HL-60 (cell line): ENCODE measurements around the gene ITGA5.

ENCODE experiments used
- DNase-seq, 2 experiments: peaks; one replicate each; pipeline ENCODE4 v3.0.0-alpha.2; 2010 to 2020; ENCODE audit warnings: low read depth in 1 of 2, low spot score in 1 of 2
- H3K27ac ChIP-seq: fragments of 250-450 bp; sonication (Bioruptor Pico); replicated peaks from 2 replicates; pipeline ENCODE4 v1.5.1; 2020; ENCODE audit warnings: mild to moderate bottlenecking, moderate library complexity
- H3K27me3 ChIP-seq: fragments of 250-450 bp; sonication (Bioruptor Pico); 2 replicates; pipeline ENCODE4 v1.5.1; 2021; ENCODE audit warnings: mild to moderate bottlenecking, moderate library complexity; ENCODE audit not compliant: insufficient read depth, poor library complexity, severe bottlenecking
- H3K4me3 ChIP-seq: replicated peaks from 2 replicates; pipeline ENCODE4 v1.5.1; 2011; ENCODE audit warnings: mild to moderate bottlenecking, control low read depth, low read length; ENCODE audit not compliant: insufficient read depth
- GABPA ChIP-seq: IDR thresholded peaks from 2 replicates; pipeline ENCODE4 v1.6.1; 2012; ENCODE audit warnings: low read depth
- POLR2AphosphoS5 ChIP-seq: IDR thresholded peaks from 2 replicates; pipeline ENCODE4 v1.6.1; 2012; ENCODE audit warnings: low read depth
- SPI1 ChIP-seq: IDR thresholded peaks from 2 replicates; pipeline ENCODE4 v1.6.1; 2012; ENCODE audit warnings: low read depth, mild to moderate bottlenecking, borderline replicate concordance
- TF ChIP-seq, protein P1 (sequence below): IDR thresholded peaks from one replicate; pipeline ENCODE4 v1.5.1; 2011; ENCODE audit warnings: low read length, control low read depth, inconsistent platforms; ENCODE audit not compliant: insufficient read depth
- TF ChIP-seq, protein P2 (sequence below): IDR thresholded peaks from 2 replicates; pipeline ENCODE4 v1.6.1; 2012; ENCODE audit warnings: low read depth; ENCODE audit not compliant: insufficient replicate concordance

ITGA5 gene

DNA sequence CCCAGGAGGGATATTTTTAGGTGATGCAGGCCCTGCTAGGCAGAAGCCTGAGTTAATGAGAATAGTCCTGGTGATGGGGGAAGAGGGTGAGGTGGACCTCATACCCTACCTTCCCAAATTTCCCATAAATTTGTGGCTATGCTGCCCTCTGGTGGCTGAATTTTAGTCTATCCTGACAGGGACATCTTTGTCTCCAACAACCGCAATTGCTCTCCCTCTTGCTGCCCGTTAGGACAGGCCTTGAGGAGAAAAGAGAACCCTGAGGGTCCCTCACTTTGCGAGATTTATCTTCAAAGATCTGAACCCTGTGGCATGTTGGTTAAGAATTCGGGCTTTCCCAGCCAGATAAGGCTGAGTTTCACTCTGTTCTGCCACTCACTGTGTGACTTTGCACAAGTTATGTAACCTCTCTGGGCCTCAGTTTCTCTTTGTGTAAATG, 24.8 kb downstream of the ITGA5 start:
- Histone ChIP-seq H3K4me3 (no peak overlapping the region), H3K27ac (no peak overlapping the region), H3K27me3 (no peaks in the 10 kb centered on the region)
- DNase-seq = peak in 1 of 2 experiments; percentile 77
- TF ChIP-seq GABPA (no peak), SPI1 (no peak), POLR2AphosphoS5 (peak; percentile 46; the same call in 1 of the 2 replicates)
- TF ChIP-seq, protein P1, sequence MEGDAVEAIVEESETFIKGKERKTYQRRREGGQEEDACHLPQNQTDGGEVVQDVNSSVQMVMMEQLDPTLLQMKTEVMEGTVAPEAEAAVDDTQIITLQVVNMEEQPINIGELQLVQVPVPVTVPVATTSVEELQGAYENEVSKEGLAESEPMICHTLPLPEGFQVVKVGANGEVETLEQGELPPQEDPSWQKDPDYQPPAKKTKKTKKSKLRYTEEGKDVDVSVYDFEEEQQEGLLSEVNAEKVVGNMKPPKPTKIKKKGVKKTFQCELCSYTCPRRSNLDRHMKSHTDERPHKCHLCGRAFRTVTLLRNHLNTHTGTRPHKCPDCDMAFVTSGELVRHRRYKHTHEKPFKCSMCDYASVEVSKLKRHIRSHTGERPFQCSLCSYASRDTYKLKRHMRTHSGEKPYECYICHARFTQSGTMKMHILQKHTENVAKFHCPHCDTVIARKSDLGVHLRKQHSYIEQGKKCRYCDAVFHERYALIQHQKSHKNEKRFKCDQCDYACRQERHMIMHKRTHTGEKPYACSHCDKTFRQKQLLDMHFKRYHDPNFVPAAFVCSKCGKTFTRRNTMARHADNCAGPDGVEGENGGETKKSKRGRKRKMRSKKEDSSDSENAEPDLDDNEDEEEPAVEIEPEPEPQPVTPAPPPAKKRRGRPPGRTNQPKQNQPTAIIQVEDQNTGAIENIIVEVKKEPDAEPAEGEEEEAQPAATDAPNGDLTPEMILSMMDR = peak; percentile 35
- TF ChIP-seq, protein P2, sequence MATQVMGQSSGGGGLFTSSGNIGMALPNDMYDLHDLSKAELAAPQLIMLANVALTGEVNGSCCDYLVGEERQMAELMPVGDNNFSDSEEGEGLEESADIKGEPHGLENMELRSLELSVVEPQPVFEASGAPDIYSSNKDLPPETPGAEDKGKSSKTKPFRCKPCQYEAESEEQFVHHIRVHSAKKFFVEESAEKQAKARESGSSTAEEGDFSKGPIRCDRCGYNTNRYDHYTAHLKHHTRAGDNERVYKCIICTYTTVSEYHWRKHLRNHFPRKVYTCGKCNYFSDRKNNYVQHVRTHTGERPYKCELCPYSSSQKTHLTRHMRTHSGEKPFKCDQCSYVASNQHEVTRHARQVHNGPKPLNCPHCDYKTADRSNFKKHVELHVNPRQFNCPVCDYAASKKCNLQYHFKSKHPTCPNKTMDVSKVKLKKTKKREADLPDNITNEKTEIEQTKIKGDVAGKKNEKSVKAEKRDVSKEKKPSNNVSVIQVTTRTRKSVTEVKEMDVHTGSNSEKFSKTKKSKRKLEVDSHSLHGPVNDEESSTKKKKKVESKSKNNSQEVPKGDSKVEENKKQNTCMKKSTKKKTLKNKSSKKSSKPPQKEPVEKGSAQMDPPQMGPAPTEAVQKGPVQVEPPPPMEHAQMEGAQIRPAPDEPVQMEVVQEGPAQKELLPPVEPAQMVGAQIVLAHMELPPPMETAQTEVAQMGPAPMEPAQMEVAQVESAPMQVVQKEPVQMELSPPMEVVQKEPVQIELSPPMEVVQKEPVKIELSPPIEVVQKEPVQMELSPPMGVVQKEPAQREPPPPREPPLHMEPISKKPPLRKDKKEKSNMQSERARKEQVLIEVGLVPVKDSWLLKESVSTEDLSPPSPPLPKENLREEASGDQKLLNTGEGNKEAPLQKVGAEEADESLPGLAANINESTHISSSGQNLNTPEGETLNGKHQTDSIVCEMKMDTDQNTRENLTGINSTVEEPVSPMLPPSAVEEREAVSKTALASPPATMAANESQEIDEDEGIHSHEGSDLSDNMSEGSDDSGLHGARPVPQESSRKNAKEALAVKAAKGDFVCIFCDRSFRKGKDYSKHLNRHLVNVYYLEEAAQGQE = no peak

DNA sequence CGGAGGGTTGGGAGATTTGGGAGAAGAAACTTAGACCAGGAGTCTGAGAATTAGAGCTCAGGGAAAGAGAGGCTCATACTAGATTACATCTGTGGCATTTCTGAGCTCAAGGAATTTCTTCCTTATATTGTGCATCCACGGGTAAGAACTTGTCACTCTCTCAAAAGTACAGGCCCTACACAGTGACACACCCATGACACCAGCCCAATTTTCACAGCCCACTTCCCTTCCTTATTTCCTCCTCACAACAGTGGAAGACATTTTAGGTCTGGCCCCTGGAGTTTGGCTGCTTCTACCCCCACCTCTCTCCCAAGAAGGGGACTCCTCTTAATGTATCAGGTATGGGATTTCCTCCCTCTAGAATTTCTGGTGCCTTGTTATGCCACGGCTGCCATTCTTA, 25.3 kb downstream of the ITGA5 start:
- no peak for DNase-seq
- Histone ChIP-seq H3K27ac (peak overlapping the region; percentile 50), H3K27me3 (no peaks in the 10 kb centered on the region), H3K4me3 (no peak overlapping the region)
- peak; percentile 21; the same call in 1 of the 2 replicates for TF ChIP-seq SPI1
- TF ChIP-seq, protein P1 = no peak
- TF ChIP-seq, protein P2 = no peak

DNA sequence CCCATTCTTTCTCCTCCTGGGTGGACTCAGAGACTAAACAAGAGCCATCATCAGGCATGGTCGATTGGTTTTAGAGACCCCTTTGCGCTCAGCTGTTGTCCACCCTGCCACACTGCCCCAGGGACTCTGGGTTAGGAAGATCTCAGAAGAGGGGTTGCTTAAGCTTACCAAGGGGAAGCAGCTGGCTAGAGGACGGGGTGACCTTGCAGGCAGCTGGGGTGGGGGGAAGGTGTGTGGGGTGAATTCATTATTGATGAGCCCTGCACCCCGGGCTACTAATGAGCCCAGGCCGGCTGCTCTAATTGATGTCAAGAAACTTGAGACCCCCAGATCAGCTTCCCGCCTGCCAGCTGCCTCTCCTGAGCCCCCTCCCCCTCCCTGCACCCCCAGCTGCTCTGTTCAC, 25.9 kb downstream of the ITGA5 start:
- Histone ChIP-seq H3K4me3 (no peak overlapping the region), H3K27me3 (no peaks in the 10 kb centered on the region), H3K27ac (peak overlapping the region; percentile 50)
- TF ChIP-seq GABPA (no peak), POLR2AphosphoS5 (no peak), SPI1 (no peak)
- TF ChIP-seq, protein P1 = no peak
- TF ChIP-seq, protein P2 = no peak
- DNase-seq = peak in 1 of 2 experiments; percentile 54
